K562 (cell line): ENCODE measurements around the gene MPRIP. TPM values are rescaled to one million over a fixed set of nuclear protein-coding genes. Genes with fewer than 3 reads are reported as not detected.

Experiments used
- ATAC-seq: fragments of 200-7000 bp; cut with Tn5 transposase; 3 replicates; pipeline ENCODE4 v1.9.1; 2020; ENCODE audit warnings: moderate library complexity
- BruUV-seq: library from RNA; stranded (reverse); fragments of 400-500 nt; replicated peaks from 2 replicates; lab custom pipeline; 2021; lab: Mats Ljungman, UMichigan
- CTCF ChIA-PET: fragments of 300-600 bp; formaldehyde crosslinking; extraction: SDS; loops from one replicate; lab custom pipeline; 2021; ENCODE audit warnings: low intra/inter-chr PET ratio; lab: Yijun Ruan, JAX
- POLR2A ChIA-PET: fragments of 300-600, 350-650 bp; sonication (Branson Sonifier 250); formaldehyde crosslinking; extraction: SDS; loops from one replicate; lab custom pipeline; 2021; ENCODE audit warnings: antibody characterized with exemption, inconsistent platforms; lab: Yijun Ruan, JAX
- DNase-seq, 4 experiments: peaks; one replicate each; pipeline versions ENCODE4 v3.0.0 to v3.0.0-alpha.2; 2011 to 2018; ENCODE audit warnings: low spot score in 3 of 4, mixed read lengths in 3 of 4; ENCODE audit errors: extremely low read depth in 1 of 4
- FAIRE-seq: peaks from 2 replicates; lab custom pipeline; 2011; peaks lifted over from hg19 to GRCh38; lab: Jason Lieb, UNC
- H2AFZ ChIP-seq: 2 replicates; pipeline ENCODE4 v1.6.0; 2011; ENCODE audit warnings: low read depth, low read length, control low read depth, inconsistent platforms
- H3K27ac ChIP-seq: fragments of 200-600 bp; 3 replicates; pipeline ENCODE4 v1.8.0; 2011; ENCODE audit warnings: low read depth, mild to moderate bottlenecking, control low read depth, inconsistent platforms, low read length, moderate library complexity, mixed read lengths; ENCODE audit errors: extremely low read depth
- H3K27me3 ChIP-seq, 2 experiments: fragments of 300-600 bp in 1 of 2; 2 replicates in 1 of 2; 3 replicates in 1 of 2; pipeline versions ENCODE4 v1.6.0 to v1.8.0; 2011; ENCODE audit warnings: inconsistent platforms in 2 of 2, low read length in 2 of 2, mild to moderate bottlenecking in 1 of 2, mixed read lengths in 1 of 2, moderate library complexity in 1 of 2; ENCODE audit not compliant: control insufficient read depth in 2 of 2, insufficient read depth in 2 of 2
- H3K36me3 ChIP-seq: fragments of 300-600 bp; 3 replicates; pipeline ENCODE4 v1.8.0; 2011; ENCODE audit warnings: mild to moderate bottlenecking, low read length, inconsistent platforms; ENCODE audit not compliant: control insufficient read depth, insufficient read depth
- H3K4me1 ChIP-seq, 2 experiments: fragments of 200-600 bp in 1 of 2; replicated peaks in 1 of 2; 2 replicates in 1 of 2; 3 replicates in 1 of 2; pipeline versions ENCODE4 v1.5.1 to v1.8.0; 2011; ENCODE audit warnings: inconsistent platforms in 2 of 2, low read length in 2 of 2, mild to moderate bottlenecking in 1 of 2, mixed read lengths in 1 of 2, moderate library complexity in 1 of 2; ENCODE audit not compliant: control insufficient read depth in 2 of 2, insufficient read depth in 2 of 2
- H3K4me2 ChIP-seq: 2 replicates; pipeline ENCODE4 v1.6.1; 2011; ENCODE audit warnings: low read length, control low read depth, inconsistent platforms, mixed read lengths; ENCODE audit not compliant: insufficient read depth
- H3K4me3 ChIP-seq: fragments of 200-600 bp; sonication (generic), shearing (Covaris generic); 2 replicates; pipeline ENCODE4 v1.5.1; 2016; ENCODE audit warnings: control low read depth, inconsistent platforms
- H3K79me2 ChIP-seq: fragments of 200-600 bp; 3 replicates; pipeline ENCODE4 v1.8.0; 2011; ENCODE audit warnings: low read length, inconsistent platforms; ENCODE audit not compliant: control insufficient read depth, insufficient read depth
- H3K9ac ChIP-seq, 2 experiments: 2 replicates each; pipeline versions ENCODE4 v1.6.0 to v1.6.1; 2011; ENCODE audit warnings: low read depth in 2 of 2, low read length in 2 of 2, control low read depth in 1 of 2, inconsistent platforms in 1 of 2, mild to moderate bottlenecking in 1 of 2, mixed read lengths in 1 of 2; ENCODE audit not compliant: insufficient read depth in 1 of 2
- H3K9me1 ChIP-seq: one replicate; pipeline ENCODE4 v1.6.0; 2011; ENCODE audit warnings: inconsistent platforms, mild to moderate bottlenecking, low read length, moderate library complexity; ENCODE audit not compliant: control insufficient read depth, insufficient read depth
- H3K9me3 ChIP-seq: replicated peaks from 2 replicates; pipeline ENCODE4 v1.5.1; 2011; ENCODE audit warnings: low read depth, low read length, inconsistent platforms; ENCODE audit not compliant: control insufficient read depth, insufficient read depth
- H4K20me1 ChIP-seq: replicated peaks from 2 replicates; pipeline ENCODE4 v1.6.1; 2011; ENCODE audit warnings: low read length, inconsistent platforms, mixed read lengths; ENCODE audit not compliant: control insufficient read depth, insufficient read depth
- BACH1 ChIP-seq: fragments of 200-800 bp; sonication (Bioruptor generic); IDR thresholded peaks from 2 replicates; pipeline ENCODE4 v1.6.1; 2016; ENCODE audit warnings: missing genetic modification characterization, missing compliant biosample characterization
- CBX3 ChIP-seq, 2 experiments: IDR thresholded peaks; 1 replicate in 1 of 2; 2 replicates in 1 of 2; pipeline ENCODE4 v1.6.1; 2012; ENCODE audit warnings: inconsistent platforms in 2 of 2, low read length in 2 of 2, borderline replicate concordance in 1 of 2, control low read depth in 1 of 2
- CBX5 ChIP-seq: IDR thresholded peaks from 2 replicates; pipeline ENCODE4 v1.6.1; 2014; ENCODE audit warnings: low read depth, borderline replicate concordance
- EGR1 ChIP-seq: fragments of 450-650 bp; conservative IDR thresholded peaks from 2 replicates; pipeline ENCODE4 v1.6.1; 2017; ENCODE audit warnings: mild to moderate bottlenecking
- EHMT2 ChIP-seq: fragments of 450-650 bp; IDR thresholded peaks from 2 replicates; pipeline ENCODE4 v1.6.1; 2018; ENCODE audit warnings: antibody characterized with exemption
- ELF1 ChIP-seq: fragments of 200-800 bp; sonication (Bioruptor generic); IDR thresholded peaks from 2 replicates; pipeline ENCODE4 v1.6.1; 2016; ENCODE audit warnings: missing genetic modification characterization, missing compliant biosample characterization
- LEF1 ChIP-seq: fragments of 450-650 bp; IDR thresholded peaks from 2 replicates; pipeline ENCODE4 v1.6.1; 2016; ENCODE audit warnings: mild to moderate bottlenecking
- MTF1 ChIP-seq: fragments of 250-450 bp; sonication (Bioruptor Pico); IDR thresholded peaks from 2 replicates; pipeline ENCODE4 v1.9.0; 2021; ENCODE audit warnings: moderate library complexity, mild to moderate bottlenecking, inconsistent platforms, borderline replicate concordance
- NFE2 ChIP-seq: IDR thresholded peaks from 2 replicates; pipeline ENCODE4 v1.6.1; 2014; ENCODE audit warnings: antibody characterized with exemption, low read depth
- PHF8 ChIP-seq: fragments of 200-600 bp; sonication (generic); IDR thresholded peaks from 2 replicates; pipeline ENCODE4 v1.6.1; 2012; ENCODE audit warnings: mixed run types, mild to moderate bottlenecking, inconsistent platforms, low read length, moderate library complexity, borderline replicate concordance
- POLR2AphosphoS2 ChIP-seq: IDR thresholded peaks from 2 replicates; pipeline ENCODE4 v1.6.1; 2012; ENCODE audit warnings: low read length, improper control_type of control experiment
- POLR2AphosphoS5 ChIP-seq: IDR thresholded peaks from 2 replicates; pipeline ENCODE4 v1.6.1; 2011; ENCODE audit warnings: mild to moderate bottlenecking, low read depth, low read length, moderate library complexity; ENCODE audit not compliant: control insufficient read depth, insufficient read depth
- POU5F1 ChIP-seq: fragments of 150-350 bp; IDR thresholded peaks from 2 replicates; pipeline ENCODE4 v1.6.1; 2014; ENCODE audit warnings: borderline replicate concordance, low read length, low read depth, mild to moderate bottlenecking; ENCODE audit not compliant: partially characterized antibody
- PURB ChIP-seq: sonication (generic); formaldehyde crosslinking; IDR thresholded peaks from 2 replicates; pipeline ENCODE4 v1.9.0; 2021; ENCODE audit warnings: low read depth, mild to moderate bottlenecking, missing genetic modification reagents
- RBM17 ChIP-seq: fragments of 200-400 bp; formaldehyde crosslinking; IDR thresholded peaks from 2 replicates; pipeline ENCODE4 v1.6.1; 2017; ENCODE audit warnings: low read depth, mild to moderate bottlenecking, low read length, borderline replicate concordance
- SMARCE1 ChIP-seq: fragments of 450-650 bp; IDR thresholded peaks from 2 replicates; pipeline ENCODE4 v1.7.1; 2016; ENCODE audit warnings: mild to moderate bottlenecking
- ZNF165 ChIP-seq: fragments of 250-450 bp; sonication (Bioruptor Pico); IDR thresholded peaks from 2 replicates; pipeline ENCODE4 v1.4.0; 2020; ENCODE audit warnings: borderline replicate concordance
- ZNF589 ChIP-seq: fragments of 200-800 bp; sonication (Bioruptor generic); IDR thresholded peaks from 2 replicates; pipeline ENCODE4 v1.6.1; 2016; ENCODE audit warnings: low read depth, missing genetic modification characterization, missing compliant biosample characterization
- ZNF717 ChIP-seq: fragments of 250-450 bp; sonication (Bioruptor Pico); IDR thresholded peaks from 2 replicates; pipeline ENCODE4 v1.5.0; 2021
- WGBS: fragments of 100-300 bp; shearing (Covaris generic); methylation state at CpG from one replicate; pipeline ENCODE4 v1.1.6; 2016; ENCODE audit warnings: low coverage, mixed read lengths; ENCODE audit not compliant: insufficient coverage; ENCODE audit errors: missing lambda C conversion rate; 5-methylcytosine and 5-hydroxymethylcytosine counted together
- in situ Hi-C: fragments of 300-500 bp; cut with MboI; formaldehyde crosslinking; loops from 4 replicates; pipeline ENCODE4 v1.15.0; 2018; ENCODE audit warnings: inconsistent platforms, mixed read lengths
- intact Hi-C: fragments of 100-400 bp; cut with micrococcal nuclease; formaldehyde crosslinking; loops from 2 replicates; pipeline ENCODE4 v1.14.2; 2022
- polyA plus RNA-seq, 8 experiments: library from polyadenylated mRNA; depleted of rRNA in 4 of 8; stranded (reverse) in 5 of 8; unstranded in 3 of 8; fragments of >200 nt; fragmentation: Nextera tagmentation in 2 of 8; fragmentation: Illumina TruSeq in 1 of 8; extraction: Ambion mirVana in 2 of 8; extraction: Trizol in 1 of 8; gene quantifications; 2 replicates each; pipeline versions ENCODE4 v1.2.1 to v1.2.3, GENCODE V29; 2011 to 2014; ENCODE audit warnings: inconsistent platforms in 1 of 8, missing spikeins in 1 of 8
- total RNA-seq, 7 experiments: library from RNA; depleted of rRNA in 6 of 7; stranded (reverse); fragments of >200 nt in 6 of 7; fragmentation: Illumina TruSeq in 2 of 7; extraction: Trizol in 2 of 7; gene quantifications; 2 replicates each; pipeline versions ENCODE4 v1.2.1 to v1.2.3, GENCODE V29; 2011 to 2021; ENCODE audit warnings: low replicate concordance in 1 of 7
- TF ChIP-seq, protein P1 (sequence below): fragments of 250-450 bp; sonication (Bioruptor Pico); IDR thresholded peaks from 2 replicates; pipeline ENCODE4 v1.9.0; 2021; ENCODE audit warnings: mild to moderate bottlenecking, inconsistent platforms

The MPRIP gene
- total and polyA plus RNA-seq, 9 of the 15 experiments (the other 6 are each of a cell fraction or from before 2014, with no cell fraction given): 10.0 to 72.6 (median 30.1) TPM

DNA sequence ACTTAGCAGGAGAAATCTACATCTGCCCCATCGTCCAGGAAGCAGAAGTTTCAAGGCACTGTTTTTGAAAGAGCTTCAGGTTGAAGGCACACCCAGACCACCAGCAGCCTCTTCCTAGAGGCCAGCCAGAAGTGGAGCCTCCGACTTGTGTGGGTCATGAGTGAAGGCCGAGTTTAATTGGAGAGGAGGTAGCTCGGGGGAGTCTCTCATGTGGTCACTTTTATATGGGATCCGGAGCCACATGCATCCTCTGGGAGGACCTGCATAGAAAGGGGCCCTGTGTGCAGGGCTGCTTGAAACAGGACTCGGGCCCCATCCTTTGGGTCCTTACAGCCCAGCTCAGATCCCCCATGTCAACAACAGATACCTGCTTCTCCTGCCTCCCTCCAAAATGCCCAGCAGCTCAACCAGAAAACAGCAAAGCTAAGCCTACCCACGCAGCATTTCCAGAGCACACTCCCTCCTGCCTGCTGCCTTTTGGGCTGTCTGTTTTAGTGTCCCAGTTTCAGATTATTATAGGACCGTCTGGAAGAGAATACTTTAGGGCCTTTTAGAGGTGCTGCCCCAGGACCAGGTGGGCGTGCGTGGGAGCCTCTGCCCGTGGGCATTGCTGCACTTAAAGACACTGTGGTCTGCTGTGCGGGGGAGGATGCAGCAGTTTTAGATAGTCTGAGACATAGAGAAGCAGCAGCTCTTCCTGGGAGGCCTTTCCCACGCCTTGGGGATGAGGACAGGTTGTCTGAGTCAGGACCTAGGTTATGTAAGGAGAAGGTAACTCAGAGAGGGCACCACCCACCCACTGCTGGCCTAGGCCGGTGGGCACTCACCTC lies 29.5 kb downstream of the MPRIP start (continued):
- TF ChIP-seq SMARCE1: no peak
- peak; percentile 54 for TF ChIP-seq EGR1

DNA sequence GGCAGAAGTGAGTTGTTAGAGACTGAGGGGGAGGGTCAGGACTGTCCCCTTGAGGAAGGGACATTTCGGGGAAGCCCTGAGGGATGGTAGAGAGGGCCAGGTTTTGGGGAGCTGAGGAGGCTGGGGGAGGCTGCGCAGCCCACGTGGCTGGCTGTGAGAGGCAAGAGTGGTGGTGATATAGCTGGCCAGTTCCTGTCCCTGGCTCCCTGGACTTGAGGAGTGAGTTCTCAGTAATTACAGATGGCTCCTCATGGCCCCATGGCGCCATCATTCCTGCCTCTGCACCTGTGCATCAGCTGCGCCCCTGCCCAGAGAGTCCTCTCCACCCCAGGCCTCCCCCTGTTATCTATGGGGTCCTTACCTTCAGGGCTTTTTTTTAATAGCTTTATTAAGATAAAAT lies 30.3 kb downstream of the MPRIP start:
- Histone ChIP-seq H3K79me2 (peaks cover 15% of the 10 kb centered on the region; the same call in 1 of the 3 replicates), H3K4me3 (no peak overlapping the region), H3K9ac (0 out of 4 replicates have a peak overlapping the region, but pooled peaks of 1 of the 2 experiments have one; percentile 6), H4K20me1 (peaks cover 8% of the 10 kb centered on the region), H3K27me3 (no peaks in the 10 kb centered on the region), H3K9me1 (peaks cover 2% of the 10 kb centered on the region), H3K36me3 (peaks cover 13% of the 10 kb centered on the region; the same call in 2 of the 3 replicates), H2AFZ (no peak overlapping the region), H3K27ac (no peak overlapping the region), H3K4me1 (peaks cover 9 to 17% of the 10 kb centered on the region in 2 experiments), H3K4me2 (no peak overlapping the region), H3K9me3 (no peaks in the 10 kb centered on the region; the same call in 1 of the 2 replicates)
- WGBS: 58% methylated on average over 2 of the region's 5 CpGs
- FAIRE-seq (no peak), ATAC-seq (no peak), DNase-seq (no peak)
- BruUV-seq: no TSS peak
- intact Hi-C loops: no loop called here
- ChIA-PET POLR2A (no interaction called here), CTCF (no interaction called here)
- in situ Hi-C loops: no loop called here
- TF ChIP-seq PURB (CRISPR knock-in tag) (no peak), NFE2 (no peak), POLR2AphosphoS5 (no peak), POLR2AphosphoS2 (no peak), POU5F1 (no peak), ZNF589 (no peak), ZNF717 (no peak), EHMT2 (no peak), BACH1 (tag) (no peak), MTF1 (no peak), RBM17 (no peak), PHF8 (no peak), CBX3 (IDR thresholded peaks at IDR 0.05; ENCODE audit: borderline replicate concordance in 1 of 2, low read length in 2 of 2) (no peak), CBX5 (no peak), ELF1 (tag) (no peak), LEF1 (no peak), ZNF165 (no peak)
- TF ChIP-seq, protein P1, sequence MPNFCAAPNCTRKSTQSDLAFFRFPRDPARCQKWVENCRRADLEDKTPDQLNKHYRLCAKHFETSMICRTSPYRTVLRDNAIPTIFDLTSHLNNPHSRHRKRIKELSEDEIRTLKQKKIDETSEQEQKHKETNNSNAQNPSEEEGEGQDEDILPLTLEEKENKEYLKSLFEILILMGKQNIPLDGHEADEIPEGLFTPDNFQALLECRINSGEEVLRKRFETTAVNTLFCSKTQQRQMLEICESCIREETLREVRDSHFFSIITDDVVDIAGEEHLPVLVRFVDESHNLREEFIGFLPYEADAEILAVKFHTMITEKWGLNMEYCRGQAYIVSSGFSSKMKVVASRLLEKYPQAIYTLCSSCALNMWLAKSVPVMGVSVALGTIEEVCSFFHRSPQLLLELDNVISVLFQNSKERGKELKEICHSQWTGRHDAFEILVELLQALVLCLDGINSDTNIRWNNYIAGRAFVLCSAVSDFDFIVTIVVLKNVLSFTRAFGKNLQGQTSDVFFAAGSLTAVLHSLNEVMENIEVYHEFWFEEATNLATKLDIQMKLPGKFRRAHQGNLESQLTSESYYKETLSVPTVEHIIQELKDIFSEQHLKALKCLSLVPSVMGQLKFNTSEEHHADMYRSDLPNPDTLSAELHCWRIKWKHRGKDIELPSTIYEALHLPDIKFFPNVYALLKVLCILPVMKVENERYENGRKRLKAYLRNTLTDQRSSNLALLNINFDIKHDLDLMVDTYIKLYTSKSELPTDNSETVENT (CRISPR knock-in tag): no peak
